ENCODE results near the gene CDKN2B-AS1.

CDKN2B-AS1 gene

DNA sequence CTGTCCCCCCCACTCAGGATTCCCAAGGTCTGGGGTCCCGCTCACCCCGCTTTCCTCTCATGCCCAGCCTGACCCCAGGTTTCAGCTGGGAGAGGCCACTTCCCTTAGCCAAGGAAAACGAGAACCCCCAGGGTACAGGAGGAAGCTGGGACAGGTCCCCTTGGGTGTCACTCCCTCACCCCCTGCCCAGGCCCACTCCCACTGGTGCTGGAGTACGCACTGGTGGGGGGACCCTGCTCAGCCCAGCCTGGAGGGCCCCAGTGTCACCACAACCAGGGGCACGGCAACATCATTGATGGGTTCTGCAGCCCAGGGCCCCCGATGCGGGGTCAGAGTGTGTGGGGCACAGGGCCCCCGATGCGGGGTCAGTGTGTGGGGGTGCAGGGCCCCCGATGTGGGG, 159.5 kb downstream of the CDKN2B-AS1 start:
- H3K4me1 ChIP-seq (ENCODE audit: control insufficient read depth in 2 of 2, insufficient read depth in 1 of 2, low read depth in 1 of 2, low read length in 2 of 2), result no peaks in the 10 kb centered on the region
- no peak overlapping the region for H2AK5ac ChIP-seq (ENCODE audit: low read depth, low read length)
- no peak overlapping the region for H3K9ac ChIP-seq (ENCODE audit: low read depth, low read length, poor library complexity)
- H2BK15ac ChIP-seq (ENCODE audit: low read length), result no peak overlapping the region
- no peaks in the 10 kb centered on the region for H3K79me1 ChIP-seq (ENCODE audit: low read depth, low read length)
- WGBS, 2 donors (ENCODE audit: extremely low coverage in 2 of 2, insufficient read length in 2 of 2, insufficient replicate concordance in 1 of 2), result no CpG with 5 or more reads among the region's 10 CpGs
- H2BK5ac ChIP-seq (ENCODE audit: low read length), result no peak overlapping the region
- DNase-seq (ENCODE audit: low spot score), result no peak
- H2BK12ac ChIP-seq (ENCODE audit: low read length), result no peak overlapping the region
- no peak overlapping the region for H2AFZ ChIP-seq (ENCODE audit: low read length)
- no peak overlapping the region for H3K27ac ChIP-seq (replicated peaks; ENCODE audit: low read length)
- H4K8ac ChIP-seq (ENCODE audit: low read depth, low read length), result no peak overlapping the region
- no peak overlapping the region for H3K4me3 ChIP-seq (ENCODE audit: low read length in 2 of 2)
- H3K27me3 ChIP-seq (ENCODE audit: control insufficient read depth in 3 of 3, insufficient read depth in 3 of 3, low read depth in 1 of 3, low read length in 3 of 3), result no peaks in the 10 kb centered on the region
- H2BK120ac ChIP-seq (ENCODE audit: low read depth, low read length), result no peak overlapping the region
- no peaks in the 10 kb centered on the region for H3K36me3 ChIP-seq (replicated peaks in 1 of 2; ENCODE audit: control insufficient read depth in 2 of 2, insufficient read depth in 2 of 2, low read length in 2 of 2)
- H3K9me3 ChIP-seq (replicated peaks in 1 of 2; ENCODE audit: control insufficient read depth in 2 of 2, insufficient read depth in 1 of 2, low read depth in 1 of 2, low read length in 2 of 2), result no peaks in the 10 kb centered on the region
- H3K18ac ChIP-seq (ENCODE audit: low read length), result no peak overlapping the region
- no peak overlapping the region for H3K4ac ChIP-seq (ENCODE audit: low read length)
- H3K4me2 ChIP-seq (ENCODE audit: insufficient read depth, low read length, poor library complexity, severe bottlenecking), result no peak overlapping the region
- H3K23ac ChIP-seq (ENCODE audit: low read depth, low read length, poor library complexity), result no peak overlapping the region
- no peak overlapping the region for H4K91ac ChIP-seq (ENCODE audit: low read depth, low read length, poor library complexity)
- H3K14ac ChIP-seq (ENCODE audit: low read length), result no peak overlapping the region

- H4K8ac ChIP-seq (ENCODE audit: low read depth, low read length), result no peak overlapping the region
- no peaks in the 10 kb centered on the region for H3K9me3 ChIP-seq (replicated peaks in 1 of 2; ENCODE audit: control insufficient read depth in 2 of 2, insufficient read depth in 1 of 2, low read depth in 1 of 2, low read length in 2 of 2)
- H2BK12ac ChIP-seq (ENCODE audit: low read length), result no peak overlapping the region
- no peak overlapping the region for H2BK15ac ChIP-seq (ENCODE audit: low read length)
- no peak overlapping the region for H3K18ac ChIP-seq (ENCODE audit: low read length)
- no peaks in the 10 kb centered on the region for H3K79me1 ChIP-seq (ENCODE audit: low read depth, low read length)
- no peaks in the 10 kb centered on the region for H3K4me1 ChIP-seq (ENCODE audit: control insufficient read depth in 2 of 2, insufficient read depth in 1 of 2, low read depth in 1 of 2, low read length in 2 of 2)
- no peak overlapping the region for H3K27ac ChIP-seq (replicated peaks; ENCODE audit: low read length)
- H2BK120ac ChIP-seq (ENCODE audit: low read depth, low read length), result no peak overlapping the region
- H3K36me3 ChIP-seq (replicated peaks in 1 of 2; ENCODE audit: control insufficient read depth in 2 of 2, insufficient read depth in 2 of 2, low read length in 2 of 2), result no peaks in the 10 kb centered on the region
- no peak overlapping the region for H3K4me2 ChIP-seq (ENCODE audit: insufficient read depth, low read length, poor library complexity, severe bottlenecking)
- H3K4me3 ChIP-seq (ENCODE audit: low read length in 2 of 2), result no peak overlapping the region
- H3K9ac ChIP-seq (ENCODE audit: low read depth, low read length, poor library complexity), result no peak overlapping the region
- no peak overlapping the region for H3K14ac ChIP-seq (ENCODE audit: low read length)
- no peak overlapping the region for H3K4ac ChIP-seq (ENCODE audit: low read length)
- no peak overlapping the region for H3K23ac ChIP-seq (ENCODE audit: low read depth, low read length, poor library complexity)
- H2AFZ ChIP-seq (ENCODE audit: low read length), result no peak overlapping the region
- H2BK5ac ChIP-seq (ENCODE audit: low read length), result no peak overlapping the region
- no peak for DNase-seq (ENCODE audit: low spot score)
- no CpG with 5 or more reads among the region's 6 CpGs for WGBS, 2 donors (ENCODE audit: extremely low coverage in 2 of 2, insufficient read length in 2 of 2, insufficient replicate concordance in 1 of 2)
- no peaks in the 10 kb centered on the region for H3K27me3 ChIP-seq (ENCODE audit: control insufficient read depth in 3 of 3, insufficient read depth in 3 of 3, low read depth in 1 of 3, low read length in 3 of 3)
- H2AK5ac ChIP-seq (ENCODE audit: low read depth, low read length), result no peak overlapping the region
- no peak overlapping the region for H4K91ac ChIP-seq (ENCODE audit: low read depth, low read length, poor library complexity)
These were observed 162.0 kb downstream of the CDKN2B-AS1 start for GRCh38 chr9:22156586-22156985.

DNA sequence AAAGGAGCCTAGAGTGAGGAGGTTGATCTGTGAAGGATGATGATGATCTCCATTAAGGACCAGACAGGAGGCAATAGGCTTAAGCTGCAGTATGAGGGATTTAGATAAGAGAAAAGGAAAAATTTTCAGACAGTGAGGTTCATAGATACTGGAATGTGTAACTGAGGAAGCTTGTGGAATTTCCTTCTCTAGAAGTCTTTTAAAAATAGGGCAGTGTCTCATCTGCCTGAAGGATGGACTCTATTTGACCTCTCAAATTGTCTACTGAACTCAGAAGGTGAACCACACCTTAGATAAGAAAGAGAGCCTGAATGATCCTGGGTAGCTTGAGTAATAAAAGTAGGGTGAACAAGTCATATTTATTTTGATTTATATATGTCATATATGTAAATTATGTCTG, 162.7 kb downstream of the CDKN2B-AS1 start:
- Histone ChIP-seq H3K4ac (ENCODE audit: low read length) (no peak overlapping the region), H3K4me1 (ENCODE audit: control insufficient read depth in 2 of 2, insufficient read depth in 1 of 2, low read depth in 1 of 2, low read length in 2 of 2) (no peaks in the 10 kb centered on the region), H2BK120ac (ENCODE audit: low read depth, low read length) (no peak overlapping the region), H4K8ac (ENCODE audit: low read depth, low read length) (no peak overlapping the region), H2BK15ac (ENCODE audit: low read length) (no peak overlapping the region), H3K14ac (ENCODE audit: low read length) (no peak overlapping the region), H2AFZ (ENCODE audit: low read length) (no peak overlapping the region), H3K9me3 (replicated peaks in 1 of 2; ENCODE audit: control insufficient read depth in 2 of 2, insufficient read depth in 1 of 2, low read depth in 1 of 2, low read length in 2 of 2) (no peaks in the 10 kb centered on the region), H3K4me2 (ENCODE audit: insufficient read depth, low read length, poor library complexity, severe bottlenecking) (no peak overlapping the region), H3K36me3 (replicated peaks in 1 of 2; ENCODE audit: control insufficient read depth in 2 of 2, insufficient read depth in 2 of 2, low read length in 2 of 2) (no peaks in the 10 kb centered on the region), H2BK5ac (ENCODE audit: low read length) (no peak overlapping the region), H3K23ac (ENCODE audit: low read depth, low read length, poor library complexity) (no peak overlapping the region), H3K27me3 (ENCODE audit: control insufficient read depth in 3 of 3, insufficient read depth in 3 of 3, low read depth in 1 of 3, low read length in 3 of 3) (no peaks in the 10 kb centered on the region), H2BK12ac (ENCODE audit: low read length) (no peak overlapping the region), H4K91ac (ENCODE audit: low read depth, low read length, poor library complexity) (no peak overlapping the region), H3K79me1 (ENCODE audit: low read depth, low read length) (no peaks in the 10 kb centered on the region), H2AK5ac (ENCODE audit: low read depth, low read length) (no peak overlapping the region), H3K9ac (ENCODE audit: low read depth, low read length, poor library complexity) (no peak overlapping the region), H3K18ac (ENCODE audit: low read length) (no peak overlapping the region), H3K27ac (replicated peaks; ENCODE audit: low read length) (no peak overlapping the region), H3K4me3 (ENCODE audit: low read length in 2 of 2) (no peak overlapping the region)
- DNase-seq (ENCODE audit: low spot score), result no peak

GRCh38 chr9:22157828-22158227, 163.2 kb downstream of the CDKN2B-AS1 start:
- H2AFZ ChIP-seq (ENCODE audit: low read length), result no peak overlapping the region
- H3K18ac ChIP-seq (ENCODE audit: low read length), result no peak overlapping the region
- H2BK120ac ChIP-seq (ENCODE audit: low read depth, low read length), result no peak overlapping the region
- no peaks in the 10 kb centered on the region for H3K79me1 ChIP-seq (ENCODE audit: low read depth, low read length)
- no peak overlapping the region for H3K9ac ChIP-seq (ENCODE audit: low read depth, low read length, poor library complexity)
- no peak overlapping the region for H2BK5ac ChIP-seq (ENCODE audit: low read length)
- no peak overlapping the region for H3K27ac ChIP-seq (replicated peaks; ENCODE audit: low read length)
- no peak overlapping the region for H4K8ac ChIP-seq (ENCODE audit: low read depth, low read length)
- no CpG with 5 or more reads among the region's 4 CpGs for WGBS, 2 donors (ENCODE audit: extremely low coverage in 2 of 2, insufficient read length in 2 of 2, insufficient replicate concordance in 1 of 2)
- no peak overlapping the region for H2BK12ac ChIP-seq (ENCODE audit: low read length)
- no peaks in the 10 kb centered on the region for H3K9me3 ChIP-seq (replicated peaks in 1 of 2; ENCODE audit: control insufficient read depth in 2 of 2, insufficient read depth in 1 of 2, low read depth in 1 of 2, low read length in 2 of 2)
- no peaks in the 10 kb centered on the region for H3K36me3 ChIP-seq (replicated peaks in 1 of 2; ENCODE audit: control insufficient read depth in 2 of 2, insufficient read depth in 2 of 2, low read length in 2 of 2)
- no peak overlapping the region for H2BK15ac ChIP-seq (ENCODE audit: low read length)
- no peak overlapping the region for H4K91ac ChIP-seq (ENCODE audit: low read depth, low read length, poor library complexity)
- no peak overlapping the region for H3K14ac ChIP-seq (ENCODE audit: low read length)
- no peaks in the 10 kb centered on the region for H3K27me3 ChIP-seq (ENCODE audit: control insufficient read depth in 3 of 3, insufficient read depth in 3 of 3, low read depth in 1 of 3, low read length in 3 of 3)
- H2AK5ac ChIP-seq (ENCODE audit: low read depth, low read length), result no peak overlapping the region
- no peak overlapping the region for H3K4me2 ChIP-seq (ENCODE audit: insufficient read depth, low read length, poor library complexity, severe bottlenecking)
- DNase-seq (ENCODE audit: low spot score), result no peak
- no peak overlapping the region for H3K4ac ChIP-seq (ENCODE audit: low read length)
- H3K4me3 ChIP-seq (ENCODE audit: low read length in 2 of 2), result no peak overlapping the region
- no peaks in the 10 kb centered on the region for H3K4me1 ChIP-seq (ENCODE audit: control insufficient read depth in 2 of 2, insufficient read depth in 1 of 2, low read depth in 1 of 2, low read length in 2 of 2)
- H3K23ac ChIP-seq (ENCODE audit: low read depth, low read length, poor library complexity), result no peak overlapping the region
